NOMO-1 (cell line): Measurements from ENCODE around the gene MKRN2.

Experiments used
- DNase-seq, 2 experiments: peaks; one replicate each; lab custom pipeline; 2025; ENCODE audit not compliant: unreplicated experiment in 2 of 2; lab: John Stamatoyannopoulos, UW

The MKRN2 gene

GRCh38 chr3:12585181-12585580, 28.3 kb downstream of the MKRN2 start:
- DNase-seq: no peak

GRCh38 chr3:12585970-12586369, 29.1 kb downstream of the MKRN2 start:
- DNase-seq: no peak

- DNase-seq: no peak
These were observed 29.5 kb downstream of the MKRN2 start for GRCh38 chr3:12586403-12586802.

- DNase-seq: no peak
These were observed 31.4 kb downstream of the MKRN2 start for GRCh38 chr3:12588039-12589009.

GRCh38 chr3:12590096-12590495, 33.2 kb downstream of the MKRN2 start:
- peak; percentile 31 to 37 for DNase-seq

- DNase-seq: no peak
These were observed 34.6 kb downstream of the MKRN2 start for GRCh38 chr3:12591456-12591855.

GRCh38 chr3:12591997-12592715, 35.3 kb downstream of the MKRN2 start:
- no peak for DNase-seq

GRCh38 chr3:12593473-12593872, 36.6 kb downstream of the MKRN2 start:
- DNase-seq: no peak

- no peak for DNase-seq
These were observed 42.0 kb downstream of the MKRN2 start for GRCh38 chr3:12598890-12599289.

- DNase-seq: no peak
These were observed 44.2 kb downstream of the MKRN2 start for GRCh38 chr3:12601072-12601471.

GRCh38 chr3:12603969-12604368, 47.1 kb downstream of the MKRN2 start:
- DNase-seq: no peak

- no peak for DNase-seq
These were observed 51.5 kb downstream of the MKRN2 start for GRCh38 chr3:12608376-12608775.

- DNase-seq: no peak
These were observed 54.2 kb downstream of the MKRN2 start for GRCh38 chr3:12611117-12611516.

GRCh38 chr3:12612514-12613226, 55.8 kb downstream of the MKRN2 start:
- DNase-seq: no peak

GRCh38 chr3:12613250-12613649, 56.4 kb downstream of the MKRN2 start:
- DNase-seq: no peak

GRCh38 chr3:12615266-12615665, 58.4 kb downstream of the MKRN2 start:
- DNase-seq: no peak

GRCh38 chr3:12618426-12618825, 61.5 kb downstream of the MKRN2 start:
- DNase-seq: no peak

- no peak for DNase-seq
These were observed 63.4 kb downstream of the MKRN2 start for GRCh38 chr3:12620305-12620704.

- no peak for DNase-seq
These were observed 63.8 kb downstream of the MKRN2 start for GRCh38 chr3:12620729-12621128.

GRCh38 chr3:12622335-12622734, 65.4 kb downstream of the MKRN2 start:
- peak; percentile 22 to 53 for DNase-seq

- DNase-seq: no peak
These were observed 67.2 kb downstream of the MKRN2 start for GRCh38 chr3:12624056-12624455.
